Fibroblast of skin of abdomen (primary cell): ENCODE measurements around the gene WHRN.
A peak's percentile ranks its signal among the peaks of the same experiment; 100 is the strongest.

Experiments used
- DNase-seq: peaks from one replicate; pipeline ENCODE4 v3.0.0-alpha.2; 2013

Gene WHRN

GRCh38 chr9:114491430-114492003 lies 13.8 kb downstream of the WHRN start:
- DNase-seq: no peak

- DNase-seq: no peak
Observed at GRCh38 chr9:114489928-114490327, 15.3 kb downstream of the WHRN start.

GRCh38 chr9:114488398-114489129 lies 16.7 kb downstream of the WHRN start:
- no peak for DNase-seq

GRCh38 chr9:114487607-114488300 lies 17.5 kb downstream of the WHRN start:
- DNase-seq: peak; percentile 68

GRCh38 chr9:114486205-114486963 lies 18.9 kb downstream of the WHRN start:
- DNase-seq: no peak

- DNase-seq: peak; percentile 42
Observed at GRCh38 chr9:114484854-114485443, 20.3 kb downstream of the WHRN start.

- DNase-seq: no peak
Observed at GRCh38 chr9:114484215-114484853, 20.9 kb downstream of the WHRN start.

- DNase-seq: no peak
Observed at GRCh38 chr9:114483499-114483898, 21.8 kb downstream of the WHRN start.

- no peak for DNase-seq
Observed at GRCh38 chr9:114482593-114482992, 22.7 kb downstream of the WHRN start.

GRCh38 chr9:114481789-114482188 lies 23.5 kb downstream of the WHRN start:
- DNase-seq: no peak

- no peak for DNase-seq
Observed at GRCh38 chr9:114480746-114481435, 24.4 kb downstream of the WHRN start.

- no peak for DNase-seq
Observed at GRCh38 chr9:114478871-114479270, 26.4 kb downstream of the WHRN start.

GRCh38 chr9:114478459-114478858 lies 26.8 kb downstream of the WHRN start:
- DNase-seq: no peak

- DNase-seq: no peak
Observed at GRCh38 chr9:114477642-114478041, 27.6 kb downstream of the WHRN start.

GRCh38 chr9:114476891-114477469 lies 28.3 kb downstream of the WHRN start:
- DNase-seq: no peak

- DNase-seq: no peak
Observed at GRCh38 chr9:114475412-114476135, 29.7 kb downstream of the WHRN start.

GRCh38 chr9:114474425-114474824 lies 30.8 kb downstream of the WHRN start:
- DNase-seq: no peak

GRCh38 chr9:114473447-114473801 lies 31.8 kb downstream of the WHRN start:
- DNase-seq: no peak

GRCh38 chr9:114472765-114473446 lies 32.4 kb downstream of the WHRN start:
- DNase-seq: no peak

GRCh38 chr9:114471157-114471556 lies 34.1 kb downstream of the WHRN start:
- DNase-seq: no peak
